HCEC 1CT (cell line): Measurements from ENCODE around the gene PANX3.

Source experiments
- DNase-seq: peaks from one replicate; pipeline ENCODE4 v3.0.0-alpha.2; 2017

PANX3 gene

GRCh38 chr11:124658986-124659385 lies 47.8 kb downstream of the PANX3 start:
- no peak for DNase-seq

GRCh38 chr11:124661553-124661952 lies 50.3 kb downstream of the PANX3 start:
- DNase-seq = no peak

- DNase-seq = no peak
Measured at GRCh38 chr11:124662106-124662505, 50.9 kb downstream of the PANX3 start.

GRCh38 chr11:124663861-124664260 lies 52.6 kb downstream of the PANX3 start:
- no peak for DNase-seq

GRCh38 chr11:124667601-124668000 lies 56.4 kb downstream of the PANX3 start:
- no peak for DNase-seq

GRCh38 chr11:124669193-124669592 lies 58.0 kb downstream of the PANX3 start:
- peak; percentile 33 for DNase-seq
